C4-2B (cell line): ENCODE measurements around the gene OLFML3.

Source experiments
- H3K27ac ChIP-seq: fragments of 450-650 bp; 2 replicates; pipeline ENCODE4 v1.5.1; 2017
- ZFX ChIP-seq: fragments of 450-650 bp; IDR thresholded peaks from 2 replicates; pipeline ENCODE4 v1.6.1; 2017
- TF ChIP-seq, protein P1 (sequence below): fragments of 450-650 bp; conservative IDR thresholded peaks from 2 replicates; pipeline ENCODE4 v1.5.1; 2017; ENCODE audit warnings: mild to moderate bottlenecking

Gene OLFML3

DNA sequence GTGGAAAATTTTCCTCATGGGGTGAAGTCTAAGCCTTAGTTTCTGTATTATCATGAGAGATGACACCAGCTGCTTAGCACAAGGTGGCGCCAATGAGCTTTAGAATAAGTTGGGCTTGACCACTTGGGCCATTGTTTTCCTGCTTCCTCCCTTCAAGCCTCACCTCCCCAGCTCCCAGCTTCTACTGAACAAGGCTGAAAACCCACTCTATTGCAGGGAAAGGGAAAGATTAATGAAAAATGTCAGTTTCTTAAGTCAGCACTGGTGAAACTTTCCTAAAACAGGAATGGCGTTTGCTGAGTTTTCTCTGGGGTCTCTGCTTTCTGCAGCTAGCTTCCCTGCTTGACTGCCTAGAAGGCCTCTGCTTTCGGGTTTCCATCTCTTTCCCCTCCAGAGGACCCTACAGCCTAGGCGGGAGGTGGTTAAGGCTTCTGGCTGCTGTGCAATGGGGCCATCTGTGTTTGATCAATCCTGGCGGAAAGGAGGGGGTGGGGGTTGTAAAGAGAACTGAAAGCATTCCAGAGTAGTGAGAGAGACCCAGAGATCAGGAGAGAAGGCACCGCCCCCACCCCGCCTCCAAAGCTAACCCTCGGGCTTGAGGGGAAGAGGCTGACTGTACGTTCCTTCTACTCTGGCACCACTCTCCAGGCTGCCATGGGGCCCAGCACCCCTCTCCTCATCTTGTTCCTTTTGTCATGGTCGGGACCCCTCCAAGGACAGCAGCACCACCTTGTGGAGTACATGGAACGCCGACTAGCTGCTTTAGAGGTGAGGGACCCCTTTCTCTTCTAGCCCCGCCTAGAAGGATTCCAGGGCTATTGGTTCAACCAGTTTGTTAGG is at the start of gene OLFML3:
OLFML3 (plus strand) TSS at position 612 of the 840 bp plus-strand sequence; CDS start at position 655, 43 bp downstream.
- TF ChIP-seq, protein P1, sequence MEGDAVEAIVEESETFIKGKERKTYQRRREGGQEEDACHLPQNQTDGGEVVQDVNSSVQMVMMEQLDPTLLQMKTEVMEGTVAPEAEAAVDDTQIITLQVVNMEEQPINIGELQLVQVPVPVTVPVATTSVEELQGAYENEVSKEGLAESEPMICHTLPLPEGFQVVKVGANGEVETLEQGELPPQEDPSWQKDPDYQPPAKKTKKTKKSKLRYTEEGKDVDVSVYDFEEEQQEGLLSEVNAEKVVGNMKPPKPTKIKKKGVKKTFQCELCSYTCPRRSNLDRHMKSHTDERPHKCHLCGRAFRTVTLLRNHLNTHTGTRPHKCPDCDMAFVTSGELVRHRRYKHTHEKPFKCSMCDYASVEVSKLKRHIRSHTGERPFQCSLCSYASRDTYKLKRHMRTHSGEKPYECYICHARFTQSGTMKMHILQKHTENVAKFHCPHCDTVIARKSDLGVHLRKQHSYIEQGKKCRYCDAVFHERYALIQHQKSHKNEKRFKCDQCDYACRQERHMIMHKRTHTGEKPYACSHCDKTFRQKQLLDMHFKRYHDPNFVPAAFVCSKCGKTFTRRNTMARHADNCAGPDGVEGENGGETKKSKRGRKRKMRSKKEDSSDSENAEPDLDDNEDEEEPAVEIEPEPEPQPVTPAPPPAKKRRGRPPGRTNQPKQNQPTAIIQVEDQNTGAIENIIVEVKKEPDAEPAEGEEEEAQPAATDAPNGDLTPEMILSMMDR, result peak; percentile 86
- no peak for TF ChIP-seq ZFX
- H3K27ac ChIP-seq, result no peak within 1 kb of the TSS

DNA sequence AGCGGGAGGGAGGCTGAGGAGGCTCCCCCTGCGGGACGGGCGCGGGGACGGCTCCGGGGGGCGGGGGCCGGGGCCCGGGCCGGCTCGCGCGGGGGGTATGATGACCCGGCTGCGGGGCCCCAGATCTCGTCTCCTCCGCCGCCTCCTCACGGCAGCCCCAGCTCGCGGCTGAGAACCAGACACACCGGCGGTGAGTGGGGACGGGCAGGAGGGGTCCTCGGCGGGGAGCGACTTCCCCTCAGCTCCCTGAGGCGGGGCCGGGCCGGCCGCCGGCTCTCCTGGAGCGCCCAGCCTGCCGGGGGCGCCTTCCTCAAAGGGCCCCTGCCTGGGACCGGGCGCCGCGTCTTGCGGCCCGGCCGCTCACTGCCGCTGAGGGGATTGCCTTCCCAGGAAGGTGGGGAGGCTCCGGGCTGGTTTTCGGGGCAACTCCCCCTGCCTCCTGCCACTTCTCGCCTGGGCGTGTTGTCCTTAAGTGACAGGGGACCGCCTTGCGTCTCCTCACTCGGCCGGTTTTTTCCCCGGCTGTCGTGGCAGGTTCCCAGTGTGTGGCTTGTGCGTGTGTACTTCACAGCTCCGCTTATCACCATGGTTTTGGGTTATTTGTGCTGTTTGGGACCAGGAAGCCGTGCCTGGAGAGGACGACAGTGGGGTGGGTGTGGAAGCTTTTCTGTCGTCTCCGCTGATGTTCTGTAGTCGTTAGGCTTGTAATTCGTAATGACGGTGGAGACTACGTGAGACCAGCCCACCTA is 49.4 kb upstream of the OLFML3 start:
- TF ChIP-seq, protein P1, result peak; percentile 37
- TF ChIP-seq ZFX, result peak; percentile 63
- H3K27ac ChIP-seq, result peak overlapping the region; percentile 96

- TF ChIP-seq, protein P1, result no peak
- no peak for TF ChIP-seq ZFX
- H3K27ac ChIP-seq, result peak overlapping the region; percentile 96
Observed at GRCh38 chr1:113930499-113931161, 48.6 kb upstream of the OLFML3 start.

GRCh38 chr1:113931451-113931851 is 47.8 kb upstream of the OLFML3 start:
- H3K27ac ChIP-seq, result no peak overlapping the region

GRCh38 chr1:113934006-113934405 is 45.3 kb upstream of the OLFML3 start:
- no peak overlapping the region for H3K27ac ChIP-seq
- TF ChIP-seq ZFX, result no peak
- TF ChIP-seq, protein P1, result no peak

More at GRCh38 chr1:113931451-113931851, 47.8 kb upstream of the OLFML3 start:
- TF ChIP-seq ZFX, result no peak
- TF ChIP-seq, protein P1, result no peak

DNA sequence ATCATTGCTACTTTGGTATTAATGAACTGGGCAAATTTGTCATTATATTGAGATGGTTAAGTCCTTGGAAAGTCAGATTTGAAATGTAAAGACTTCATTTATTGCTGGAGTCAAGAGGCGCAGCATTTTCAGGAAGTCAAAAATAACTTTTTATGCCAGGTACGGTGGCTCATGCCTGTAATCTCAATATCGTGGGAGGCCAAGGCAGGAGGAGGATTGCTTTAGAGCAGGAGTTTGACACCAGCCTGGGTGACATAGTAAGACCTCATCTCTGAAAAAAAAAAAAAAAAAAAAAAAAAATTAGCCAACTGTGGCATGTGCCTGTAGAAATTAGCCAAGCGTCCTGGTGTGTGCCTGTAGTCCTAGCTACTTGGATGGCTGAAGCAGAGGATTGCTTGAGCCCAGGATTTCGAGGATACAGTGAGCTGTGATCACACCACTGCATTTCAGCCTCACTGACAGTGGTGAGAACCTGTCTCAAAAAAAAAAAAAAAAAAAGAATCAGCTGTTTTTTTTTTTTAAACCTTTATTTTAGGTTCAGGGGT is 44.7 kb upstream of the OLFML3 start:
- TF ChIP-seq, protein P1, result no peak
- no peak for TF ChIP-seq ZFX
- H3K27ac ChIP-seq, result no peak overlapping the region
